ENCODE measurements around the gene HLA-B.

DNA sequence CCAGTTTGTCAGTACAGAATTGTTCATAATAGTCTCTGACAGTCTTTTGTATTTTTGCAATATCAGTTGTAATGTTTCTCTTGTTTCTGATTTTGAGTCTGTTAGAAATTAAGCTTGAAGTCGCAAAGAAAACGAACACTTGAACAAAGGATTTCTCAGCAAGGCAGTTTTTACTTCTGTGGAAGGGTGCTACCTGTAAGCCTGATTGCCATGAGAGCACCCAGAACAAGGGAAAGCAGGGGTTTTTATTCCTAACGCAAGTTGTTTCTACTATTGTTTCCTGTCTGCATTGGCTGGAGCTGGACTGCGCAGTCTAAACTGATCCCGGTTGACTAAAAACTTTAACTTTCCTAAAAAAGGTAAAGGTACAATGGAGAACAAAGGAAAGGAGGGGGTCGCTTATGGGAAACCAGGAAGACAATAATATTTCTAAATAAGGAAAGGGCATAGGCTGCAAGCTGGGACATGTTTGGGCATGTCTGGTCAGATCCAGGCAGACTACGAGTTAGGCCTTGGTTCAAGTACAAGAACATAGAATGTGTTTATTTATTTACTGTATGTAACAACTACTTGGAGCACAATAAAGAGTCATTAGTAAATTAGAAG lies 28.5 kb downstream of the HLA-B start:
- TF ChIP-seq, protein P1, sequence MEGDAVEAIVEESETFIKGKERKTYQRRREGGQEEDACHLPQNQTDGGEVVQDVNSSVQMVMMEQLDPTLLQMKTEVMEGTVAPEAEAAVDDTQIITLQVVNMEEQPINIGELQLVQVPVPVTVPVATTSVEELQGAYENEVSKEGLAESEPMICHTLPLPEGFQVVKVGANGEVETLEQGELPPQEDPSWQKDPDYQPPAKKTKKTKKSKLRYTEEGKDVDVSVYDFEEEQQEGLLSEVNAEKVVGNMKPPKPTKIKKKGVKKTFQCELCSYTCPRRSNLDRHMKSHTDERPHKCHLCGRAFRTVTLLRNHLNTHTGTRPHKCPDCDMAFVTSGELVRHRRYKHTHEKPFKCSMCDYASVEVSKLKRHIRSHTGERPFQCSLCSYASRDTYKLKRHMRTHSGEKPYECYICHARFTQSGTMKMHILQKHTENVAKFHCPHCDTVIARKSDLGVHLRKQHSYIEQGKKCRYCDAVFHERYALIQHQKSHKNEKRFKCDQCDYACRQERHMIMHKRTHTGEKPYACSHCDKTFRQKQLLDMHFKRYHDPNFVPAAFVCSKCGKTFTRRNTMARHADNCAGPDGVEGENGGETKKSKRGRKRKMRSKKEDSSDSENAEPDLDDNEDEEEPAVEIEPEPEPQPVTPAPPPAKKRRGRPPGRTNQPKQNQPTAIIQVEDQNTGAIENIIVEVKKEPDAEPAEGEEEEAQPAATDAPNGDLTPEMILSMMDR (IDR thresholded peaks at IDR 0.05), result no peak
- TF ChIP-seq POLR2AphosphoS5 (IDR thresholded peaks at IDR 0.05) (no peak), EP300 (IDR thresholded peaks at IDR 0.05) (no peak)

All from suprapubic skin (tissue), 4 donors.